Erythroblast (primary cell): Measurements from ENCODE around the gene GRIP2.

Source experiments
- GATA1 ChIP-seq: IDR thresholded peaks from 2 replicates; pipeline ENCODE4 v1.6.1; 2011; ENCODE audit warnings: low read depth, mild to moderate bottlenecking, control low read depth, low read length, moderate library complexity
- POLR2A ChIP-seq: IDR thresholded peaks from 2 replicates; pipeline ENCODE4 v1.6.1; 2011; ENCODE audit warnings: mild to moderate bottlenecking, low read length

DNA sequence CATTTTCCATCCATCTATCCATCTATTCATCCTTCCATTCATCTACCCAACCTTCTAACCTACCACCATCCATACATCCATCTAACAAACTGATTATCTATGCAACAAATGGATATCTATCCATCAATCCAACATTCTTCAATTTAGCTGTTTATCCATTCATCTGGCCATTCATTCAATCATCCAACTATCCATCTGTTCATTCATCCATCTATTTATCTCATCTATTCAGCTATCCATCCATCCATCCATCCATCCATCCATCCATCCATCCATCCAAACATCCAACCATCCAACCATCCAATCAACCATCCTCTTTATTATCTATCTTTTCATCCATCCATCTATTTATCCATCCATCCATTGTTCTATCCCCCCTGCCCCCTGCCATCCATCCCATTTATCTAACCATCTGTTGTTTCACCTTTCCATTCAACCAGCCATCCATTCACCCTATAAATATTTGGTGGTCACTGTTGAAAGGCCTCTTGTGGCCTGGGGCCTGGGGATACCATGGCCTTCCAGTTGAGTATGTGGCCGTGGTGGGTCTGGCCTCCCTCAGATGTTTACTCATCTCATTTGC lies 93.1 kb downstream of the GRIP2 start:
- TF ChIP-seq POLR2A (no peak), GATA1 (no peak)
